Naive thymus-derived CD4-positive, alpha-beta T cell (primary cell): ENCODE measurements around the gene GPX1. TPM values are rescaled to one million over a fixed set of nuclear protein-coding genes. Genes with fewer than 3 reads are reported as not detected.
"Not testable (repeated sequence)": the region's sequence is repeated elsewhere in the genome, so short reads cannot be mapped to it uniquely, and the experiment has no call there.

Experiments used
- ATAC-seq: fragments of 150-1000 bp; cut with Tn5 transposase; 2 replicates; pipeline ENCODE4 v1.10.0; 2021; ENCODE audit warnings: mild to moderate bottlenecking, moderate library complexity
- CTCF ChIA-PET: fragments of 350-600 bp; sonication (Branson Sonifier 250); formaldehyde crosslinking; loops from one replicate; lab custom pipeline; 2021; ENCODE audit warnings: antibody characterized with exemption; lab: Charles Lee
- POLR2A ChIA-PET: fragments of 350-600 bp; sonication (Branson Sonifier 250); formaldehyde crosslinking; loops from one replicate; lab custom pipeline; 2021; ENCODE audit warnings: antibody characterized with exemption, inconsistent platforms; lab: Charles Lee
- DNase-seq, 9 donors: peaks; one replicate each; pipeline versions ENCODE4 v3.0.0 to v3.0.0-alpha.2; 2020 to 2022; ENCODE audit warnings: mixed read lengths in 1 of 9
- H3K27ac ChIP-seq: one replicate; pipeline ENCODE4 v1.7.0; 2013; ENCODE audit warnings: mild to moderate bottlenecking, low read depth, low read length, moderate library complexity
- H3K27me3 ChIP-seq, 2 donors: one replicate each; pipeline ENCODE4 v1.7.0; 2013; ENCODE audit warnings: low read length in 2 of 2, mild to moderate bottlenecking in 2 of 2, moderate library complexity in 2 of 2; ENCODE audit not compliant: control insufficient read depth in 2 of 2, insufficient read depth in 2 of 2
- H3K36me3 ChIP-seq, 3 experiments: 1 replicate in 2 of 3; 2 replicates in 1 of 3; pipeline ENCODE4 v1.7.0; 2013; ENCODE audit warnings: low read length in 3 of 3, mild to moderate bottlenecking in 3 of 3, moderate library complexity in 1 of 3; ENCODE audit not compliant: insufficient read depth in 3 of 3, control insufficient read depth in 2 of 3
- H3K4me1 ChIP-seq, 2 donors: one replicate each; pipeline ENCODE4 v1.7.0; 2013; ENCODE audit warnings: low read length in 2 of 2, mild to moderate bottlenecking in 2 of 2, moderate library complexity in 1 of 2; ENCODE audit not compliant: control insufficient read depth in 2 of 2, insufficient read depth in 2 of 2
- H3K4me3 ChIP-seq: 2 replicates; pipeline ENCODE4 v1.7.0; 2013; ENCODE audit warnings: mild to moderate bottlenecking, low read length
- H3K9me3 ChIP-seq, 3 experiments: 1 replicate in 2 of 3; 2 replicates in 1 of 3; pipeline ENCODE4 v1.7.0; 2013; ENCODE audit warnings: low read length in 3 of 3; ENCODE audit not compliant: control insufficient read depth in 2 of 3
- H3K27ac Mint-ChIP-seq, 9 donors: one replicate each; pipeline ENCODE4 v1.8.0; 2020 to 2022; ENCODE audit warnings: mixed read lengths in 9 of 9, mild to moderate bottlenecking in 8 of 9, moderate library complexity in 5 of 9, inconsistent platforms in 2 of 9
- H3K27me3 Mint-ChIP-seq, 5 donors: one replicate each; pipeline ENCODE4 v1.8.0; 2021 to 2022; ENCODE audit warnings: mixed read lengths in 5 of 5, mild to moderate bottlenecking in 1 of 5
- H3K36me3 Mint-ChIP-seq, 5 donors: one replicate each; pipeline ENCODE4 v1.8.0; 2020 to 2022; ENCODE audit warnings: mixed read lengths in 5 of 5, mild to moderate bottlenecking in 3 of 5, inconsistent platforms in 1 of 5
- H3K4me1 Mint-ChIP-seq, 7 donors: one replicate each; pipeline ENCODE4 v1.8.0; 2020 to 2022; ENCODE audit warnings: mixed read lengths in 7 of 7, mild to moderate bottlenecking in 3 of 7, inconsistent platforms in 1 of 7
- H3K4me3 Mint-ChIP-seq, 10 donors: one replicate each; pipeline ENCODE4 v1.8.0; 2020 to 2022; ENCODE audit warnings: mild to moderate bottlenecking in 10 of 10, mixed read lengths in 10 of 10, moderate library complexity in 6 of 10, inconsistent platforms in 2 of 10
- H3K9me3 Mint-ChIP-seq, 11 donors: one replicate each; pipeline ENCODE4 v1.8.0; 2020 to 2022; ENCODE audit warnings: mixed read lengths in 11 of 11, mild to moderate bottlenecking in 4 of 11, inconsistent platforms in 1 of 11, moderate library complexity in 1 of 11
- intact Hi-C, 2 donors: fragments of 100-400 bp; cut with micrococcal nuclease; formaldehyde crosslinking; loops; one replicate each; pipeline ENCODE4 v1.15.1; 2023
- polyA plus RNA-seq, 2 donors: library from polyadenylated mRNA; unstranded; fragments of 300-500 nt; fragmentation: Illumina TruSeq; gene quantifications; one replicate each; pipeline ENCODE4 v1.2.3, GENCODE V29; 2021
- total RNA-seq, 6 experiments: library from RNA in 5 of 6; stranded (reverse) in 5 of 6; gene quantifications; 1 replicate in 5 of 6; 2 replicates in 1 of 6; pipeline ENCODE4 v1.2.3 and lab custom pipeline; 2021 to 2026

The GPX1 gene
- total and polyA plus RNA-seq, 7 experiments from 2014 or later: 56.9 to 201 (median 116) TPM

- not testable (repeated sequence) for H3K27me3 ChIP-seq, H3K27me3 Mint-ChIP-seq, H3K9me3 Mint-ChIP-seq, H3K9me3 ChIP-seq
- peak overlapping the region; percentile 81 for H3K27ac ChIP-seq
- ChIA-PET POLR2A (interaction anchor here (0.9 to 6.7 kb wide), 5 partner anchors 12 to 72 kb away, joined by 3 to 80 read pairs (median 10); partner anchors contain the start of genes NICN1 and USP4), CTCF (interaction anchor here (0.6 to 2.6 kb wide), 3 partner anchors 15 to 37 kb away, joined by 3 to 12 read pairs (median 3); partner anchors contain the start of gene USP4)
- peak in 3 of 9 donors; percentile 30 to 57 (median 31) for DNase-seq
- H3K36me3 ChIP-seq: peaks cover 0 to 30% (median 18%) of the 10 kb centered on the region in 3 experiments
- H3K4me1 ChIP-seq: peaks cover 17% of the 10 kb centered on the region in 2 donors
- peak overlapping the region; percentile 92 to 98 (median 95) for H3K27ac Mint-ChIP-seq
- H3K4me3 Mint-ChIP-seq: peak overlapping the region; percentile 88 to 99 (median 92)
- peak; percentile 30 for ATAC-seq
- intact Hi-C loops: loop anchor here in 1 of 2 donors (5.0 kb wide), 1 partner anchor 70 kb away; the partner anchor contains the start of gene NICN1
- peak overlapping the region; percentile 85 for H3K4me3 ChIP-seq
- peaks cover 0 to 34% (median 11%) of the 10 kb centered on the region in 5 donors for H3K36me3 Mint-ChIP-seq
- peaks cover 6 to 36% (median 25%) of the 10 kb centered on the region in 7 donors for H3K4me1 Mint-ChIP-seq
These were observed 1.1 kb downstream of the GPX1 start for GRCh38 chr3:49357095-49357442.

- Mint-ChIP-seq H3K27me3 (no peaks in the 10 kb centered on the region), H3K27ac (peak overlapping the region in 2 of 9 donors; percentile 12 to 13), H3K9me3 (peaks cover 0 to 1% (median 0%) of the 10 kb centered on the region in 11 donors), H3K4me1 (peaks cover 6 to 25% (median 17%) of the 10 kb centered on the region in 7 donors), H3K4me3 (no peak overlapping the region), H3K36me3 (peaks cover 0 to 18% (median 6%) of the 10 kb centered on the region in 5 donors)
- ATAC-seq: no peak
- POLR2A ChIA-PET: interaction anchor here (0.6 to 1.5 kb wide), 6 partner anchors 8 to 247 kb away, joined by 3 to 10 read pairs (median 4); partner anchors contain the start of gene USP4
- Histone ChIP-seq H3K4me3 (no peak overlapping the region), H3K4me1 (peaks cover 7 to 8% of the 10 kb centered on the region in 2 donors), H3K9me3 (no peaks in the 10 kb centered on the region), H3K36me3 (peaks cover 0 to 3% (median 0%) of the 10 kb centered on the region in 3 experiments), H3K27ac (no peak overlapping the region), H3K27me3 (no peaks in the 10 kb centered on the region)
- intact Hi-C loops: no loop called here
- CTCF ChIA-PET: interaction anchor here (0.6 to 1.6 kb wide), 3 partner anchors 9 to 96 kb away, joined by 3 to 4 read pairs (median 3); partner anchors contain the start of gene USP4
- no peak for DNase-seq
These were observed 5.2 kb downstream of the GPX1 start for GRCh38 chr3:49352890-49353421.

- POLR2A ChIA-PET: interaction anchor here (0.5 to 1.7 kb wide), 5 partner anchors 8 to 55 kb away, joined by 3 to 10 read pairs (median 3); partner anchors contain the start of gene USP4
- intact Hi-C loops: no loop called here
- Histone ChIP-seq H3K4me1 (peaks cover 7 to 8% of the 10 kb centered on the region in 2 donors), H3K4me3 (no peak overlapping the region), H3K27me3 (no peaks in the 10 kb centered on the region), H3K36me3 (peaks cover 0 to 3% (median 0%) of the 10 kb centered on the region in 3 experiments), H3K27ac (no peak overlapping the region), H3K9me3 (no peaks in the 10 kb centered on the region)
- H3K9me3 Mint-ChIP-seq: peaks cover 0 to 1% (median 0%) of the 10 kb centered on the region in 11 donors
- H3K27me3 Mint-ChIP-seq: no peaks in the 10 kb centered on the region
- H3K4me1 Mint-ChIP-seq: peaks cover 6 to 22% (median 14%) of the 10 kb centered on the region in 7 donors
- CTCF ChIA-PET: interaction anchor here (1.6 kb wide), 1 partner anchor 12 kb away, joined by 4 read pairs; the partner anchor contains the start of gene USP4
- H3K36me3 Mint-ChIP-seq: peaks cover 0 to 14% (median 6%) of the 10 kb centered on the region in 5 donors
- no peak overlapping the region for H3K4me3 Mint-ChIP-seq
- no peak for DNase-seq
- no peak for ATAC-seq
- peak overlapping the region in 1 of 9 donors; percentile 22 for H3K27ac Mint-ChIP-seq
These were observed 5.9 kb downstream of the GPX1 start for GRCh38 chr3:49352281-49352680.

DNA sequence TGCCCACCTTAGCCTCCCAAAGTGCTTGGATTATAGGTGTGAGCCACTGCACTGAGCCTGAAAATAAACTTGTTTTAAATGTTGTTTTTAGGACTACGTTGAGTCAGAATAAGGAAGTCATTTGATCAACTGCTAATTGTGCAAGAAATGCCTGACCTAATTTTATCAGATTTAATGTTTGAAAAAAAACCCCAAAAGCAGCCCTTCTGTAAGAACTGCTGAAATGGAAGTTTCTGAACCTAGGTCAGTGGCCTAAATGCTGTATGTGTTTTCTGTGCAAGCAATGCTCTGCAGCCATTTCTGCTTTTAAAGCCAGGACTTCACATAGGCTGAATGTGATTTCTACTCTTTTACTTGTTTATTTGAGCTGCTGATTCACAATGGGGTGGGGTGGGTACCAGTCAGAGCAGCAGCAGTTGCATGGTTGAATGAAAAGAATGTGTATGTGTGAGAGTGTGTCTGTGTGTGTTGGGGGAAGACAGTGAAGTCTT lies 6.6 kb downstream of the GPX1 start:
- Histone ChIP-seq H3K27ac (no peak overlapping the region), H3K36me3 (peaks cover 0 to 3% (median 0%) of the 10 kb centered on the region in 3 experiments), H3K4me1 (peaks cover 4 to 5% of the 10 kb centered on the region in 2 donors), H3K27me3 (no peaks in the 10 kb centered on the region), H3K4me3 (no peak overlapping the region), H3K9me3 (no peaks in the 10 kb centered on the region)
- Mint-ChIP-seq H3K4me3 (no peak overlapping the region), H3K27me3 (no peaks in the 10 kb centered on the region), H3K9me3 (peaks cover 0 to 1% (median 0%) of the 10 kb centered on the region in 11 donors), H3K27ac (peak overlapping the region in 2 of 9 donors; percentile 56 to 76), H3K4me1 (peaks cover 4 to 18% (median 13%) of the 10 kb centered on the region in 7 donors), H3K36me3 (peaks cover 0 to 13% (median 6%) of the 10 kb centered on the region in 5 donors)
- DNase-seq (no peak), ATAC-seq (peak; percentile 52)
- intact Hi-C loops: no loop called here
- CTCF ChIA-PET: interaction anchor here (1.6 kb wide), 1 partner anchor 11 kb away, joined by 4 read pairs; the partner anchor contains the start of gene USP4
- POLR2A ChIA-PET: interaction anchor here (0.5 to 1.7 kb wide), 3 partner anchors 12 to 56 kb away, joined by 3 to 9 read pairs (median 4); partner anchors contain the start of gene USP4

DNA sequence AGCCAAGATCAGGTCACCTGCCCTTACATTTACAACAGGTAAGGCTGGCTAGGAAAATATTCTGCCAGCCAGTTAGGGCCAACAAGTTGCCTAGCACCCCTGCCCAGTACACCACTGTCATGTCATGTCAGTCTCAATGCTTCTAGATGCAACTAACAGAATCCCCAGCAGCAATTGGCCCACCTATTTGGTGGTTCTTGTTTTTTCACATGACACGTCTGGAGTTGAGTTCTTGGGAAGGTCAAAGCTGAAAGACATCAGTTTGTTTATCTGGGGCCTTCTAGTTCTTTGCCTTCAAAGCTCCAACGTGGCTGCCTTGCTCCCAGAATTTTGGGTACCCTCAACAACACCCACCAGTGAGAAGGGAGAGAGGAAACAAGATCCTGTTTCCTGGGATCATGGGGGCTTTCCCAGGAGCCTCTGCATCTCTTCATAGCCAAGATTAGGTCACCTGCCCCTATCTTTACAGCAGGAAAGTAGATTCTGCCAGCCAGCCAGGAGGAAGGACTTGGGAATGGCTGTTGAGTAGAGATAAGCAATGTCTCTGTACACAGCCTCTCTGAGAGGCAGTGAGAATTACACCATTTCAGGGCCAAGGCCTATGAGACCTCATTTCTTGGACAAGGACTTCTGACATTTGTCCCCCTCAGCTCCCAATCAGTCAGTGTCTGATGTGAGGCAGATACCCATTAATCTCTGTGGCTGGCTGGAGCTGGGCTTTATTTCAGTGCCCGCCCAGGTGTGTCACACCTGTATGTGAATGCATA lies 8.6 kb downstream of the GPX1 start:
- ChIA-PET POLR2A (interaction anchor here (1.1 kb wide), 1 partner anchor 9 kb away, joined by 3 read pairs; no protein-coding TSS in a partner anchor), CTCF (no interaction called here)
- intact Hi-C loops: no loop called here
- H3K9me3 Mint-ChIP-seq: no peaks in the 10 kb centered on the region
- Histone ChIP-seq H3K36me3 (no peaks in the 10 kb centered on the region), H3K27ac (no peak overlapping the region), H3K9me3 (no peaks in the 10 kb centered on the region), H3K4me1 (peaks cover 0 to 7% of the 10 kb centered on the region in 2 donors), H3K4me3 (no peak overlapping the region), H3K27me3 (no peaks in the 10 kb centered on the region)
- H3K27me3 Mint-ChIP-seq: no peaks in the 10 kb centered on the region
- peaks cover 6 to 17% (median 12%) of the 10 kb centered on the region in 7 donors for H3K4me1 Mint-ChIP-seq
- H3K4me3 Mint-ChIP-seq: no peak overlapping the region
- peaks cover 0 to 6% (median 0%) of the 10 kb centered on the region in 5 donors for H3K36me3 Mint-ChIP-seq
- DNase-seq (no peak), ATAC-seq (no peak)
- no peak overlapping the region for H3K27ac Mint-ChIP-seq

DNA sequence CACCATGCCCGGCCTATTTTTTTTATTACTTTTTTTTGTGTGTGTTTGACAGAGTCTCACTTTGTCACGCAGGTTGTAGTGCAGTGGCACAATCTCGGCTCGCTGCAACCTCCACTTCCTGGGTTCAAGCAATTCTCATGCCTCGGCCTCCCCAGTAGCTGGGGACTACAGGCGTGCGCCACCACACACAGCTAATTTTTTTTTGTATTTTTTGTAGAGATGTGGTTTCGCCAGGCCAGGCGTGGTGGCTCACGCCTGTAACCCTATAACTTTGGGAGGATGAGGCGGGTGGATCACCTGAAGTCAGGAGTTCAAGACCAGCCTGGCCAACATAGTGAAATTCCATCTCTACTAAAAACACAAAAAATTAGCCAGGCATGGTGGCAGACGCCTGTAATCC lies 9.8 kb downstream of the GPX1 start:
- H3K4me1 ChIP-seq, H3K36me3 Mint-ChIP-seq, H3K27me3 ChIP-seq, H3K4me3 Mint-ChIP-seq, H3K27me3 Mint-ChIP-seq, DNase-seq, H3K9me3 Mint-ChIP-seq, H3K36me3 ChIP-seq, intact Hi-C loops, H3K4me3 ChIP-seq, H3K9me3 ChIP-seq, POLR2A ChIA-PET, H3K27ac ChIP-seq, H3K27ac Mint-ChIP-seq, CTCF ChIA-PET, ATAC-seq: not testable (repeated sequence)
- peaks cover 6 to 16% (median 11%) of the 10 kb centered on the region in 7 donors for H3K4me1 Mint-ChIP-seq
